ENCODE results near the gene LARGE2.

The LARGE2 gene

DNA sequence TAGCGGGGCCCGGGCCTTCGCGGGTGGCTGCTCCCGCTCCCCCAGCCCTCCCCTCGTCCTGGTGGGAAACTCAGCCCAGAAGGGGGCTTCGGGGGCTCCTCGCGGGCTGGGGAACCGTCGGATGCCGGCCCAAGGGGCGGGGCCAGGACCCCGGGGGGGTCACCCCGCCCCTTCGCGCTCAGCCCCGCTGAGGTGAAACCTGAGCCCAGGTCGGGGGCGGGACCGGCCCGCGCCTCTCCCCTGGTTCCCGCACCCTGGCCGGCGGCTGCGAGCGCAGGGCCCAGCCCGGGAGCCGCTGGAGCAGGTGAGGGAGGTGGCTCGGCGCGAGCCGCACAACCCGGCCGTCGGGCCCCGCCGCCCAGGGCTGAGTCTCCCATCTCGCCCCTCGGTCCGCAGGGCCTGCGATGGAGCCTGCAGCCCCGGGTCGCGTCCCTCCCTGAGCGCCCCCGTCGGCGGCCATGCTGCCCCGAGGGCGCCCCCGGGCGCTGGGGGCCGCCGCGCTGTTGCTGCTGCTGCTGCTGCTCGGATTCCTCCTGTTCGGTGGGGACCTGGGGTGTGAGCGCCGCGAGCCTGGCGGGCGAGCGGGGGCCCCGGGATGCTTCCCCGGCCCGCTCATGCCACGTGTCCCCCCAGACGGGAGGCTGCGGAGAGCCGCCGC lies at the start of gene LARGE2:
TSS of gene LARGE2 (plus strand) at position 232 of the 658 bp plus-strand sequence. CDS start at position 459, 227 bp downstream.
- in situ Hi-C loops (cut with HindIII; ENCODE audit: low sequenced_read_pairs): no loop called here

DNA sequence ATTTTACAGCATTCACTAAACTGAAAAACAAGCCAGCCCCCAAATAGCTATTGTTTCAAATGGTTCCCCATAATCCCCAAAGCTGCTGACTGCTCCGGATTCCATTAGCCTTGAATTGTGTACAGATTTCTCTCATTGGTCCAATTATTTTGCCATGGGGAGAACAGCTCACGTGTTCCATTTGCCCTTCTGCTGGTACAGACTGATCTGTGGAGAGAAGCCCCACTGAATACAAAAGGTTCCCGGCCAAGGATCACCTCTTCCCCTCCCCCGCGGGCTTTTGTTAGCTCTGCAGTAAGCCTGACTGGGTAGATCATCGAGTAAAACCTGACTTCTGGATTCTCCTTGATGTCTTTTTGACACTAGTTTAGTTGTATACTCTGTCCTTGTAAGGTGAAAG lies 46.1 kb upstream of the LARGE2 start:
- in situ Hi-C loops (cut with HindIII; ENCODE audit: low sequenced_read_pairs): loop anchor here (5.0 kb wide), 1 partner anchor 66 kb away; no protein-coding TSS in a partner anchor

DNA sequence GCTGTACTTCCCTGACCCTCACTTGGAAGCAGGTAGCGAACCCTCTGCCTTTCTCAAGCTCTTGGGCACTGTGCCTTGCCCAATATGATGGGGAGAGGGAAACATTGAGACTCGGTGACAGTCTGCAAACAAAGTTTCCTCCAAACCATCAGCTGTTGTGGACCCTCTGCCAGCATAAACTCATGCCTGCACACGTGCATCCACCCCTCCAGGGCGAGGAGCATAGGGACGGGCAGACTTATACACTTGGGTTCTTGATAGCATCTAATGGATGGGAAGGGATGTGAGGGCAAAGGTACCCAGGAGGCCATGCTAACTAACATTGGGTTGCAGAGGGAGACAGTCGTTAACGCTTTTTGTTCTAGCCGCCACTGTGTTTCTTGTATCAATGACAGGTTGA lies 45.2 kb upstream of the LARGE2 start:
- in situ Hi-C loops (cut with HindIII; ENCODE audit: low sequenced_read_pairs): loop anchor here (5.0 kb wide), 1 partner anchor 65 kb away; no protein-coding TSS in a partner anchor

DNA sequence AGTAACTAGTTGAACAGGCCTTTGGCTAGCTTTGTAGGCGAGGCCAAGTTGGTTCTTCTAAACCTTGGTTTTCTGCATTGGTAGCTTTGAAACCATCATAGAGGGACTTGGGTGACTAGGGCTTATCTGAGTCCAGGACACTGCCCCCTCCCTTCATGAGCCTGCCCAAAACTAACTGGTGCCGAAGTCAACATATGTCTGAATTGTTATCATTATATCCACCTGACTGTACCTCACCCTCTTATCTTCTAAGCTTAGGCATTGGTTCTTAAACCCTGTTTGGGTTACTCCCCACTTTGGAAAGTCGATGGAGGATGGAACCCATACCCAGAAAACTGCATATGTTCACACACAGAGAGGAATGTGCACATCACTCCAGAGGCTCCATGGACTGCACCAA lies 44.6 kb upstream of the LARGE2 start:
- in situ Hi-C loops (cut with HindIII; ENCODE audit: low sequenced_read_pairs): loop anchor here (5.0 kb wide), 1 partner anchor 64 kb away; no protein-coding TSS in a partner anchor

DNA sequence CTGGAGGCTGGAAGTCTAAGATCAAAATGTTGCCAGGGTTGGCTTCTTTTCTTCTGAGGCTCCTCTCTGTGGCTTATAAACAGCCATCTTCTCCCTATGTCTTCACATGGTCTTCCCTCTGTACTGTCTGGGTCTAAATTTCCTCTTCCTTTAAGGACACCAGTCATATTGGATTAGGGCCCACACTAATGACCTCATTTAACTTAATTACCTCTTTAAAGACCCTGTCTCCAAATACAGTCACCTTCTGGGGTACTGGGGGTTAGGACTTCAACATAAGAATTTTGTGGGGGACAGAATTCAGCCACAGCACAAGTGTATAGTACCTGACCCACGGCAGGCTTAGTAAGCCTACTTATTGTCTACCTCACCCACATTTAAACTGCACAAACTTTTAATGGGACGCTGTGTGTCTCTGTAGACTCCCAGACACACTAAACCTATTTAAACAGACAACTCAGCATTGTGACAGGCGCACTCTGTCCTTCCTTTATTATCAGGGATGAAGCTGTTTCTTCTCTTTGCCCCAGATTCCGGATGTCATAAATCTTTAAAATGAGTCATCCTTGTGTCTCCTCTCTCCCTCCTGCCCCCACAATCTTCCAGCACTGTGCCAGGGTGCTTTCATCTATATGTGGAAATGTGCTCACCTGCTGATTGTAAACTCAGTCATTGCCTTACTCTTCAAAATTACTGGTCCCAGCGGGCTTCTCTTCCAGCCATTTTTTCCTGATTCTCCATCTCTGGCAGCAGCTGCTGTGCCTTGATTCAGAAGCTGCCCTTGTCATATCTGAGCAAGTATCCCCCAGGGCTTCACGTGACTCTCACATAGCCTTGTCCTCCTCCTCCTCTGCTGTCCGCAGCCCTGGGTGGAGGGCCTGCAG lies 42.4 kb upstream of the LARGE2 start:
- in situ Hi-C loops (cut with HindIII; ENCODE audit: low sequenced_read_pairs): loop anchor here (5.0 kb wide), 1 partner anchor 62 kb away; no protein-coding TSS in a partner anchor

DNA sequence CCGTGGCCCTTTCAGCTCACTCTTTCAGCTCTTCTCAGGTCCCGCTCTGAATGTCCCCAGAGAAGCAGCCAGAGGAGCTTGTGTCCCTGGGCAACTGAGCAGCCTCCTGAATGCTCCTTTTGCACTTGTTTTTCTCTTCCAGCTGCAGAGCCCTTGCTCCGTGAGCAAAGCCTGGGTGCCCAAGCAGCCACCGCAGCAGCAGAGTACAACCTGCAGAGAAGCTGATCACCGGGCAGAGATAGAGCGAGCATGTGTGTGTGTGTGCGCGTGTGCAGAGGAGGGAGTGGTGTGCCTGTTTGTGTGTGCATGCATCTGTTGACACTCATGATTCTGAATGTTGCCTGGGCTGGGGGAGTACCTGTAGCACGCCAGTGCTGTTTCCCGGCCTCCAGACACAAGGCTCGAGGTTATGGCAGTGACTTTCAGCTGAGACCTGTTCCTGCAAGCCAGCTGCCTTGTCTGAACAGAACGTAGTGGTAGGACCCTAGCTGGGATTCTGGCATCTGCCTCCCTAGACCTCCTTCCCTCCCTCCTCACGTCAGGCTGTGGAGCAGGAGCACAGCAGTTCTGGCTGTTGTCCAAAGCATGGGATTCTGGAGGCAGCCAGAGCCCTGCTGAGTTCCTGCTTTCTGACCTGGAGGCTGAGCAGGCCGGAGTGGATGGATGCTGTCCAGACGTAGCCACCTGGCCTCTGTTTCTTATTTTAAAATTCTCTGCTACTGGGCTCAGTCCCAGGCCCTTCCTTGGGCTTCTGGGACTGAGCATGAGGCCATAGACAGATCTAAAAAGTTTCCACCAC lies 41.5 kb upstream of the LARGE2 start:
- in situ Hi-C loops (cut with HindIII; ENCODE audit: low sequenced_read_pairs): no loop called here

DNA sequence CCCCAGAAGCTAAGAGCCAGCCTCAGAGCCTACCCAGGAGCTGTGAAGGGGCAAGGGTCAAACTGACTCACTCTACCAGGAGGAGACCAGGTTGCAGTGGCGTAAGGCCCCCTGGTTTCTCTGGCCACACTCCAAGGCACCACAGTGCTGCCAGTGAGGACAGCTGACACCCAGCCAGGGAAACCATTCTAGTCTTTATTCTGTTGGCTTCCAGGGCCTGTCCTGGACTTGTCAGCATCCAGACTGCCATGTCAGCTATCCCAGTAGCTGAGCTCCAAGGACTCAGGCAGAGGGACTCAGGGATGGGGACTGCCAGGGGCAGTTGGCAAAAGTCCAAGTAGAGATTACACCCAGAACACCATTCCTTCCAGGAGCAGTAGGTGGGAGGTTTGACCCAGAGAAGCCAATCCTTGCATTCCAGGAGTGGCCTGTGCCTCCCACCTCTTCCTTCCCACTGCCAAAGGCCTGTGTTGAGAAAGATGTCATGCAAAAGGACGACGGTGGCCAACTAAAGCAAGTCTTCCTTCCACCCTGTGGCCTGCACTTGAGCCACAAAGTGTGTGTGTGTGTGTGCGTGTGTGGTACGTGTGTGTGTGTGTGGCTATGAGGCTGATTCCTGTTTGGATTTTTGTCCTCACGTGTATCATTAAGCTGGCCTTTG lies 40.6 kb upstream of the LARGE2 start:
- in situ Hi-C loops (cut with HindIII; ENCODE audit: low sequenced_read_pairs): no loop called here

DNA sequence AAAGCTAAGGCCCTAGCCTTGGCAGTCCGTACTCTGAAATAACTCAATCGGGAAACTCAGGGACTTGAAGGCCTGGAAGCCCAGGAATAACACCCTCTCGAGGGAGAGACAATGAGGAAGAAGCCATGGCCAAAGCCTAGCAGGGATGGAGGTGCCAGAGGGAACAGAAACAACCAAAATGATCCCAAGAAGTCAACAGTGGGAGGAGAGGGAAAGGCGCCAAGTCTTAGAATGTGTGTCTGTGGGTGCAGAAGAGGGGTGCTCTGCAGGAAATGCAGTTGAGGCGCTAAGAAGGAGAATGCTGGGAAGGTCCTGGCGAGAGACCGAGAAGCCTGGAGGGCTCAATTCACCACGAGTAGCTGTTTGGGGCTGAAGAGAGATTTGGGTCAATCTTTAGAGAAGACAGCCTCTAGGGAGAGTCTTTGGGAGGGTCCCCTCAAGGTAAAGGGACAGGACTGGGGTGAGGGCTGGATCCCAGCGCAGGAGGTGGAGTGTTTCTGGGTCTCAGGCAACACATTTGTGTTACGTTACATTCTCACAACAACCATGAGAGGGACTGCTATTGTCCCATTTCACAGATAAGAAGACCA lies 37.8 kb upstream of the LARGE2 start:
- in situ Hi-C loops (cut with HindIII; ENCODE audit: low sequenced_read_pairs): no loop called here

DNA sequence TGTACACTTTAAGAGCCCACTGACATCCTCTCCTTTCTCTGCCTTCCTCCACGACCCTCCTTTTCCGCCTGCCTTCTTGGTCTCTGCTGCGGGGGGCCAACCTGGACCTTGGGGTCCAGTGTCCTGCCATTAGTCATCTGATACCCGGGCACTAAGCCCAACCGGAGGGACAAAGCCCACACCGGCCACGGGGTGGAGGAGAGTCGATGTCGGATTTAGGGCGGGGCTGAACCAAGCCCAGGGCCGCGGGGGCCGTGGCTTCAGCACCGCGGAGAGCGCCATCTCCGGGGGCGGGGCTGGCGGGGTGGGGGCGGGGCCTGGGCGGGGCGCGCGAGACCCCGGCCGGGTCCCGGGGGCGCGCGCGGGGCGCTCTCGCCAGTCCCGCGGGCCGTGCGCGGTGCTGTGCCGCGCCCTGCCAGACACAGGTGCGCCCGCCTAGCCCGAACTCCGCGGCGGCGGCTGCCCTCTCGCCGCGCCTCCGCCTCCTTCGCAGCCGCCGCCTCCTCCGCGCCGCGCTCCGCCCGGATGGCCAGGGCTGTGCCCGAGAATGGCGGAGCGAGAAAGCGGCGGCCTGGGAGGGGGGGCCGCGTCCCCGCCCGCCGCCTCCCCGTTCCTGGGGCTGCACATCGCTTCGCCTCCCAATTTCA lies 37.1 kb upstream of the LARGE2 start, which contains the start of gene MAPK8IP1:
TSS of gene MAPK8IP1 (plus strand) at position 378 of the 647 bp plus-strand sequence. CDS start at position 548, 170 bp downstream.
- in situ Hi-C loops (cut with HindIII; ENCODE audit: low sequenced_read_pairs): no loop called here

DNA sequence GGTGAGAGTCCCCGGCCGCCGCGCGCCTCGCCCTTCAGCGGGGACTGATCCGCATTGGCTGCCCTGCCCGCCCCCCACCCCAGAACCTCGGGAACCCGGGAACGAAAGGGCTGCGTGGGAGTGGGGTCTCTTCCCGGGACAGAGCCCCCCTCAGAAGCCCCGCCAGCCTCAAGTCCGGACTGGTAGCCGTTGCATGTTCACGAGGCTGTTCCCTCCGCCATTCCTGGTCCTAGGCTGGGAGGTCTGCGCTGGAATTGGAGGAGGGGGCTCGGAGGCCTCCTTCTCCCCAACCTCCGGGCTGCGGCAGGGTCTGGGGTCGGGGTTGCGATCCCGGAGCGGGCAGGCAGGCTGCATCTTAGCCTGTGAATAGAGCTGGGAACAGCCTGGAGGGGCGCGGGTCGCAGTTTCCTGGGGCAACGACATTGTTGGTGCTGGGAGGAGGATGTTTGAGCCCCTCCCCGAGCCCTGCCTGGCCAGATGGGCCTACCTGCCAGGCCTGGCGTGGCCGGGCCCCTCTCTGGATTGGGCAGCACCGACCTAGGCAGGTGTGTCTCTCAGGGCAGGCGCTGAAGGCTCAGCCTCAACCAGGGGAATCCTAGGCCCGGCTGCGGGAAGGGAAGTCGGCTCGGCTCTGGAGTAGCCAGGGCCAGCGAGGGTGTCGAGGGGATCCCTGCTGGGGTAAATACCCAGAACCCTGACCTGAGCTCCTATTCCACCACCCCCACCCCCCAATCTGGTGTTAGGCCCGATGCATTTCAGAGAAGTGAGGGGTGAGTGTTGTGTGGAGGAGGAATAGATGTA lies 36.3 kb upstream of the LARGE2 start:
- in situ Hi-C loops (cut with HindIII; ENCODE audit: low sequenced_read_pairs): no loop called here

DNA sequence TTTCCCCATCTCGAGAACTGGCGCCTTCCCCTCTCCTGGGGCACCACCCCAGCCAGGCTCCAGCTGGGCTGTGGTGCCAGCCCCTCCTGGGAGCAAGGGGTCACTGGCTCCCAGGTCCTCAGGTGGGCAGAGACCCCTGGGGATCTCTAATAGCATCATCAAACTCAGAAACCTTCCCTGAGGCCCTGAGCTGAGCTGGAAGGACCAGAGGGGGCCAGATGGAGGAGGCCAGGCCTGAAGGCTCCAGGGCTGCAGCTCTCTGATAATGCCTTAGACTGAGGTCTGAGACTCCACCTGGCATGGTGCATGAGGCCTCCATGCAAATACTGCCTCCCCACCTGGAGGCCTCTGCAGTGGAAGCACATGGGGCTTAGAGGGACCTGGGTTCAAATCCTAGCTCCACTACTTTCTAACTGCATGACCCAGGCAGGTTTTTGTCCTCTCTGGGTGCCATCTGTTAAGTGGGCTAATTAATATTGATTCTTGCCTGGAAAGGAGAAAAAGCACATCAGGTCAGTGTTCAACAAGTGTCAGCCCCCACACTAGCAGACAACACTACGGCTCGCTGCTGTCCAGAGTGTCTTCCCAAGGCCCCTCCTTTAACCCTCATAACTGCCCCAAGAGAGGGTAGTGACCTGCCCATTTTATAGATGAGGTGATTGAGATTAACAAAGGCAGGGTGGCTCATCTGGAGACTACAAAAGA lies 35.5 kb upstream of the LARGE2 start:
- in situ Hi-C loops (cut with HindIII; ENCODE audit: low sequenced_read_pairs): no loop called here

DNA sequence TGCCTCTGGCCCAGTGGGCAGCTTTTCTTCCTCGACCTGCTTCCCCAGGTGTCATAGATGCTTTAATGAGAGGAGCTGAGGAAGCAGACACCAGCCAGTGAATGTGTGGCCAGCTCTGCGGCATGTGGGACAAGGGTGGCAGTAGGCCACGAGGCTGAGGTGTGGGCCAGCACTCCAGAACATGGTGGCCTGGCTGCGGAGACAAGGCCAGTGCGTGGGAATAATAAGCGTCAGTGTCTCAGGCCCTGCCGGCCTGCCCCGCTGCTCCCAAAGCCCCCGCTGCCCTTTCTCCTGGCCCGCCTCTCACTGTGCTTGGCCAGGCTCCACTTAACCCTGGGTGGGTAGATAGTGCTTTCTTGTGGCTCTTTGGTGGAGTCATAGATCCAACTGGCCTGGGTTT lies 34.9 kb upstream of the LARGE2 start:
- in situ Hi-C loops (cut with HindIII; ENCODE audit: low sequenced_read_pairs): no loop called here

DNA sequence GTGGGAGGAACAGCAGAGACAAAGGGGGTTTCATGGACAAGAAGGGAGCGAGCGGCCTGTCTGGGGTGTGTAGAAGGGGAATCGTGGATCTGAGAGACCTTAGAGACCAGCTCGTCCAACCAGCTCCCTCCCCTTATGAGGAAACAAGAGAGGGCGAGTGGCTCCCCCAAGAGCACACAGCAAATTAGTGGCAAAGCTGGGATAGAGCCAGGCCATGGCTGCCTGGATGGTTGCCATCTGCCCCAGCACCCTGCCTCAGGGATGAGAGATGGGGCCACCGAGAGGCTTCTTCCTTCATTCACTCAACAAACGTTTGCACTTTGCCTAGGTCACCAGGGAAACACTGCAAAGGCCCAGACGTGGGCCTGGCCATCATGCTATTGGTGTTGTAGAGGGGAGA lies 32.9 kb upstream of the LARGE2 start:
- in situ Hi-C loops (cut with HindIII; ENCODE audit: low sequenced_read_pairs): no loop called here

DNA sequence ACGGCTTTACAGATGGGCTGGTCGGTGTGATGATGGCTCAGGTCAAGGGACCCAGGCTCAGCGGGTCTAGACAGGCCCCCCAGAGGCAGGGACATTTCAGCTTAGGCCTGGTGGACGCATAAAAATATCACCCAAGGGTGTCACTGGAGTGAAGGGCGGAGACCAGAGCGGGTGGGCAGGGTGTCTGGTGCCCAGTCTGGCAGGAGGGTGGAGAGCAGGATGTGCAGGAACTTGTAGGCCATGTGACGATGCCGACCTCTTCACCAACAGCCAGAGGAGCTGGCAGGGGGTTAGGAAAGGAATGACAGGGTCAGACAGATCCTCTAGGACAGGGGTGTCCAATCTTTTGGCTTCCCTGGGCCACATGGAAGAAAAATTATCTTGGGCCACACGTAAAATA lies 32.5 kb upstream of the LARGE2 start:
- in situ Hi-C loops (cut with HindIII; ENCODE audit: low sequenced_read_pairs): no loop called here

DNA sequence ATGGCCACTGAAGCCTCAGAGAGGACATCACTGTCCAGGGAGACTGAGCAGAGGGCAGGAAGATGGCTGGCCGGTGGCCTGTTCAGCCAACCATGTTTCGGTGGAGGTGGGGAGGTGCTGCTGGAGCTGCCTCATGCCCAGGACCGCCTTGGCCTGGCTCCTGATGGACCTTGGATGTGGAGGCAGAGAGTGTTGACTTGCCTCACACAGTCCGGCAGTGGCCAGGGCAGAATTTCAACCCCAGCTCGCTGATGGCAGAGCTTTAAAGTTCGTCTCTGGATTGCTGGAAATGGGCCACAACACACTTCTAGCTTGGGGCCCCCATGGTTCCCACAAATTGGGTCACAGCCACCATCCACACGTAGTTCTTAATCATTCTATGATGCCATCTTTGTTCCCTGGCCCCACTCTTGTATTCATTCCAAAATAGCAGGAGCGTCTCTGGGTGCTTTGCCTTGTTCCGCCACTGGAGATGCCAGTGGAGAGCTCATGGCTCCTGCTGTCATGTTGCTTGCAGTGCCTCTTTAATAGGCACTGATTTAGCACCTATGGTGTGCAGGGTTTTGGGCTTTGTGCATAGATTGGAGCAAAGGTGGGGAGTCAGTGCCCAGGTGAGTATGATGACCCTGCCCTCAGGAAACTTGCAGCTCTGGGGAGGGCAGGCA lies 31.4 kb upstream of the LARGE2 start:
- in situ Hi-C loops (cut with HindIII; ENCODE audit: low sequenced_read_pairs): no loop called here

DNA sequence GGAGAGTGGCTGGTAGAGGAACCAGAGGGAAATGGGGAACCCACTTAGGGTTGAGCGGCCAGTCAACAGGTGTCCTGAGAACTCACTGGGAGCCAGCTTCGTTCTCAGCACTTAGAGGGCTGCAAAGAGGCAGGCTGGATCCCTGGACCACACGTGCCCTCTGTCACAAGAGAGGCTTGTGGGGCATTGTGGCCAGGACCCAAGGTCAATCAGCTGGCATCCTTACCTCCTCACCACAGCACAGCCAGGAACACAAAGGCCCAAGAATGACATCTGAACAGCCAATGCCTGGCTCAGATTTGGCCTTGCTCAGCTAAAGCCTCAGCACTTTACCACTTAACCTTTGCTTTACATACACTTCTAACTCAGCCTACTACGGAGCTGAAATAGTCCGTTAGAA lies 29.6 kb upstream of the LARGE2 start:
- in situ Hi-C loops (cut with HindIII; ENCODE audit: low sequenced_read_pairs): no loop called here

DNA sequence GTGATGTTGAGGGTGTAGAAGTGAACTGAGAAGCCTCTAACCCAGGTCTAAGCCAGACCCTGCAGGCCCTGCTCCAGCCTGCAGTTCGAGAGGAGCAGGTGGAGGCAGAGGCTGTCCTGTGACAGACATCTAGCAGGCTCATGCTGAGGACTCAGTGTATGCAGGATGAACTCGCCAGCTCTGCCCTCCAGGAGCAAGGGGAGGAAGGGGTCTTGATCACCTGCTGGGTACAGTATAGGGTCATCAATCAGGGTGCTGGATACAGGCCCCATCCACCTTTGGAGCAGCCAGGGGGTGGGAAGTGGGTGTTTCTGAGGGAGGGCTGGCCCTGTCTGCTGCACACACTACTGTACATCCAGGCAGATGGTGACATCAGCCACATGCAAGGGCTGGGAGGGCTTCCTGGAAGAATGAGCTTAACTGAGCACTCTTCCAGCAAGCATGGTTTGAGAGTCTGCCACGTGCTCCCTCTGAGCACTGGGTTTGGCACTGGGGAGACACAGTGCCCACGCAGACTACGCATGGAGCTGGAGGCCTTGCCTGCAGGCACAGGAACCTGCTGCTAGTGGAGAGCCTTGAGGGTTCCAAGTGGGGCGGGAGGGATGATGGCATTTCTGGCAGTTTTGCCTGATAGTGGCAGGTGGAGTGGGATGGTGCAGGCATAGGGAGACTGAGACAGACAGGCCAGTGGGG lies 27.8 kb upstream of the LARGE2 start:
- in situ Hi-C loops (cut with HindIII; ENCODE audit: low sequenced_read_pairs): no loop called here
